Measurements from ENCODE around the gene COPZ1.
"Not testable (repeated sequence)": the region's sequence is repeated elsewhere in the genome, so short reads cannot be mapped to it uniquely, and the experiment has no call there.

COPZ1 gene

DNA sequence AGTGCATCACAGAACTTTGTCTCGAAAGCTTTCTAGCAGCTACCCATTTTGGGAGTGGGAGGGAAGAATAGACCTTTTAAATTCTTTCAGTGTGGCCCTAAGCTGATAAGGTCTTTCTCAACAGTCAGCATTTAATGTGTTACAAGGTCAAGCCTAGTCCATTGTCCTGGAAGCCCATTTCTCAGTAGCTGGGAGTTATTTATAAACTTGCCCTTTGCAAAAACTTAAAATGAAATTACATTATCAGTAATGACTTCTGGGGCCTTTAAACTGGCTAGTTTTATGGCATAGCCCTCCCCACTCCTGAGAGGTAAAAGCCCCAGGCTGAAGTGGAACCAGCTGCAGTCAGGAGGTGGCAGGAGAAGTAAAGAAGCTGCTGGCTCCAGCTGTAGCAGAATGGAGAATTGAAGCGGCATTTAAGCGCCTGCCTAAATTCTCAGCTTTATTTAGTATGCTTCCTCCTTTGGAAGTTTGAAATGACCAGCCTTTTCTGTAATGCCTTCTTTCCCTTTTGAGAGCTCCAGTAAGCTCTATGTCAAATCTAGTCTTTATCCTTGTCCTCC is 12.4 kb downstream of the COPZ1 start:
- no peak for DNase-seq

DNA sequence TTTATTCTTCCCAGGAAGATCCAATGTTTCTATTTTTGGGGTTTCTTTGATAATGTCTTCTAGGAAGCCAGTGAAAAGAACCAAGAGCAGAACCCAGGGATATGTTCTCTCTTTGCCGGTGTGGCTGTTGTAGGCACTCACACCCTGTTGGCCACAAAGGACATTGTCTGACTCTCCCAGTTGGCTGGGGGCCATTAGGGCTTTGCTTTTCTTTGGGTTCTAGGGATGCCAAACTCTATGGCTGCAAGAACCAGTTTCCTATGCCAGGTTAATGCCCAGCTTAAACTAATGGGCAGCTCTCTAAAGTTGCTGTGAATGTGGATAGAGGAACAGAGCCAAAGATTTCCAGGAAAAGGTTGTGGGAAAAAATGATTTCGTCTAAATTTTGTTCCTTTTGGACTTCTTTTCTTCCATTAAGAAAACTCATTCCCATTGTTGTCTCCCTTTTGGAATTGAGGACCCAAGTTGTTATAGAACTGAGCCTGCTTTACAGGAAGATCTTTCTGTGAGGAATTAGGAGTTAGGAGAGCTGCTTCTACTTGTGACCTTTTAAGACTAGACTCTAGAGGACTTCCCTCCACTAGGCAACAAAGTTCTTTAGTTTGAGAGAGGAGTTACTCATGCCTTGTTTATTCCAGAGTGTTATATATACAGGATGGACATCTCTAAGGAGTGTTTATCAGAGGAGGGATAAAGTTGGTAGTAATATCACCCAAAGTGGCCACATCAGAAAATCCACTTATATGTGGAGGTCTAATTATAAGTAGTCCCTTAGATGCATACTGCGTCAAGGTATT is 13.1 kb downstream of the COPZ1 start:
- no peak for DNase-seq

DNA sequence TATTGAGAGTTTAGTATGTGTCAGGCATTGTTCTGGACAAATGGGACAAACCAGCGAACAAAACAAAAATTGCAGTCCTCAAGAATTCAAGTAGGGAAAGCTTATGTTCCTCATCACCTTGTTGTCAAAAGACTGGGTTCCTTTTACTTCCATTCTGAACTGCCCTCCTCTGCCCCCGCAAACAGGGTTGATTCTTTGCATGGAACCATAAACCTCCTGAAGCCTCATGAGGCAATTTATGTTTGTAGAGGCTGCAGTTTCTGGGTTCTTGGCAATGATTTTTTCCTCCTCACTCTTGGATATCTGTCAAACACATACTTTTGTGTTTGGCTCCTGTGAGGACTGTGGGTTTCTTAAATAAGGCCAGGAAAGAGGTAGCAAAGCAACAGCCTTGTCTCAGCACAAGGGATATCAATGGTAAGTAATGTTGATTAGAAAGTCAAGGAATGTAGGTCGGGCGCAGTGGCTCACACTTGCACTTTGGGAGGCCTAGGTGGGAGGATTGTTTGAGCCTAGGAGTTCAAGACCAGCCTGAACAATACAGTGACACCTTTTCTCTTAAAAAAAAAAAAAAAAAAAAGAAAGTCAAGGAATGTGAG is 13.9 kb downstream of the COPZ1 start:
- DNase-seq, result no peak

DNA sequence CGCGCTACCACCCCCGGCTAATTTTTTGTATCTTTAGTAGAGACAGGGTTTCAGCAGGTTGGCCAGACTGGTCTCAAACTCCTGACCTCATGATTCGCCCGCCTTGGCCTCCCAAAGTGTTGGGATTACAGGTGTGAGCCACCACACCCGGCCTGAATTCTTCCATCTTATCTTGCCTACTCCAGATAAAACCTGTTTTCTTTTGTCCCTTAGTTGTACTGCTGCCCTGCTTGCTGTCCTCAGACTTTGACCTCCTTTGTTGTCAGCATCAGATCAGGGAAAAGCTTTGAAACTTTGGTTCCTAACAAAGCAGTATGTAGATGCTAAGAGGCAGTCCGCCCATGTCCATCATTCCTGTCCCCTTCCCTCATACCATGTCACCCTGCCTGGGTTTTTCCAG is 15.9 kb downstream of the COPZ1 start:
- DNase-seq, result no peak

DNA sequence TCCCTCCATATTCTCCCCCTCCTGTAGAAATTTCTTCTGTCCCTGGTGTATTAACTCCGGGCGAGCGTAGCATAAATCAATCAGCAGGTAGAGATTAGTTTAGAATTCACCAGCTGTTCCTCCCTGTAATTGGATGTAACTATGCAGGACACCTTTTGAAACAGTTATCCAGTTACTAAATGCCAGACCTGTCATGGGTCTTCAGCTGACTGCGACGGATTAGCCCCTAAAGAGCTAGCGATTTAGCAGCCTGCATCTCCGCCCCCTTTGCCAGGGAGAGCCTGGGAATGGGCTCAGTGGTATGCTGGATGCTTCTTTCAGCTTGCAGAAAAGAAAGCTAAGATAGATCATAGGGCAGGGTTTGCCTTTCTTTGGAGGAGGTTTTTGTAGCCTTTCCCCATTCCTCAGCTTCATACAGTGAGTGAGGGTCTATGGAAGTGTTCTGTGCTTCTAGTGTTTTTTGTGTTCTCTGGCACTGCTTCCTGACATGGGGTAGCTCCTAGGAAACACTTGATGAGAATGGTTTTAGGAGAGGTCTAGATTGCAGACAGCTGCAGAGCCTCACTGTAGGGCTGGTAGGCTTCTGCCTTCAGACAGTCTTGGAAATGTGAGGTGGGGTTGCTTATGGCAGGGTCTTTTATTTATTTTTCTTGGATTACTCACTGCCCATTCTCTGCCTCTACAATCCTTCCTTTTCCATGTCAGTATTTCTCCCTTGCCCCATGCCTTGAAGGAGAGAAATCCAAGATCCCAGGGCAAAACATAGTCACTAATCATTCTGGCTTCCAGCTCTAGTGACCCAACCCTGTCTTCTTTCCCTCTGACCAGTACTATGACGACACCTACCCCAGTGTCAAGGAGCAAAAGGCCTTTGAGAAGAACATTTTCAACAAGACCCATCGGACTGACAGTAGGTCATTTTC is 16.7 kb downstream of the COPZ1 start:
- no peak for DNase-seq

DNA sequence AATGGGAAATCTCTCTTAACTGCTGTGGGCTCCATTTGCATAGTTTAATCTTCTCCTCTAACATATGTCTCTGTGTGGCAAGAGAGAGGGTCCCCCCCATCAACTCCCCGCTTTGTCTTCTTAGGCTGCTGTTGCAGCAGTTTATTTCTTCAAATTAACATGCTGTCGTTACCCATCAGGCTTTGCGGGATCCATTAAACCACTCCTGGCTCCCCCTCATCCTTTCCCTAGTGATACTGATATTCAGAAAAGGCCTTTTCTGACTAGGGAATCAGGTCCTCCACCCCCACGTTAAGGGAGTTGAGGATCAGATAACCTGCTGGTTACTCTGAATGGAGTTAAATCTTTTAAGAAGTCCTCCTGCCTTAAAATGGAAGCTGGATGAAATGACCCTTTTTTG is 24.1 kb downstream of the COPZ1 start:
- DNase-seq, result no peak

DNA sequence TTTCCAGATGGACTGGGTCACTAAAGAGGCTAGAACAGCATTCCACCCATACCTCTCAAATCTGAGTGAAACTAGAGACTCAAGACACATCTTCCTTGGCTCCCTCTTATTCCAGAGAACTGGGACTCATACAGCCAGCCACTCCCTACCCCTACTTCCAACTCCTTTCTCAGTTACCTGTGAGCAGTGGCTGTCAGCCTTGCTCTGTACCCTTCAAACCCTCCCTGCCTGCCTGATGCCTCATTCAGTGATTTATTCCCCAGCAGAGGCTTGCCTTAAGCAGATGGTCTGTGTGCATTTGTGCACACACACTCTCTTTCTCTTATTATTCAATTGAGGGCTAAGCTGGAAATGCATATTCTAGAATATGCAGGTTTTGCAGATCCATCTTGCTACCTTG is 24.7 kb downstream of the COPZ1 start:
- no peak for DNase-seq

DNA sequence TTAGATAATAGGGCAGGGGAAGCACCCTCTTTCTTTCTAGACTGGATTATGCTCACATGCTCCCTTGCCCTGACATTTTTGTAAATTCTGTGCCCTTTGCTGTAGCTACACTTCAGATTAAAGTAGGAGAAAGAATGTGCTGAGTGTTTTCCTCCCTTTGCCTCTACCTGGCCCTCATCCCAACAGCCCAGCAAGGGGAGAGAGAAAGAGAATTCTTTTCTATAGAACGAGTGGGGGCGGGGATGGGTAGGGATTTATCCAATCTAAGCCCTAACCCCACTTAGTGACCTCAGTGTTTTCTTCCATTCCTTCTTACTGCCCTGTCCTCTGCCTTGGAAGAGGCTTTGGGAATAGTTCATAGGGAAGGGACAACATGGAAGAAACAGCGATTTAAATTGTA is 25.8 kb downstream of the COPZ1 start:
- DNase-seq, result no peak

DNA sequence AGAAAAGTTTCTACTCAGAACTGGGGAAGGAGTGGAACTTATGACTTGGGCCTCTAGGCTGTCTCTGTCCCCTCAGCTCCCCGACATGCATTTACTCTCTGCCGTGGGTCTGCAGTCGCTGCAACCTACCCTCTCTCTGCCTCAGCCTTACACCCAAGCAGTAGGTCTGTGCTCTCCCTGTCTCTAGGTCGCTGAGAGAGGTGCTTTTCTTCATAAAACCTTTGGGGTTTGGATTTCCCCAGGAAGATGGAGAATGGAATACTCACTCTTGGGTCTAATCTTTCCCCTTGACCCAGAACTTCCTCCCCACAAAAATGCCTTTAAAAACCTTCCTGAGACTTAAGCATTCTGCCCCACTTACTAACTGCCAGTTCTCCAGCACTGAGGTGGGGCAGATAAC is 26.4 kb downstream of the COPZ1 start:
- no peak for DNase-seq

DNA sequence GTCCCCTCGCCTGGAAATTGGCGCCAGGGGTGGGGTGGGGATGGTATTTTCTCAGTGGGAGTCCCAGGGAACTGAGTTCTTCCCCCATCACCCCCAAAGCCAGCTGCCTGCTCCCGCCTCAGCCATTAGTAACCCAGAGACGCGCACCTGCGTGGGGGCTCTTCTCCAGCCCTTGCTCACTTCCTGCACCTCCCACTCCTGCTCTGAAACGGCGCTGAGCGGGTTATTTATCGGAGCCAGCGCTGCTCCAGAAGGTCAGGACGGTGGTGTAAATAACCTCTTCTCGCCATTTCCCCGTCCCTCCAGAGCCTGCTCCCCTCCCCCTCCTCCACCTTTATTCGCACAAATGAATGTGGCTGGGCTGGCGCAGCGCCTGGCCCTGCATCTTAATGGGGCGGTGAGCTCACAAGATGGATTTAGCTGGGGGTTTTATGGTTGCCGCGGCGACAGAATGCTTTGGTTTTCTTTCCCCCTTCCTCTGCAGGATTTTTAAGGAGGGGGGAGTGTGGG is 27.1 kb downstream of the COPZ1 start:
- no peak for DNase-seq

DNA sequence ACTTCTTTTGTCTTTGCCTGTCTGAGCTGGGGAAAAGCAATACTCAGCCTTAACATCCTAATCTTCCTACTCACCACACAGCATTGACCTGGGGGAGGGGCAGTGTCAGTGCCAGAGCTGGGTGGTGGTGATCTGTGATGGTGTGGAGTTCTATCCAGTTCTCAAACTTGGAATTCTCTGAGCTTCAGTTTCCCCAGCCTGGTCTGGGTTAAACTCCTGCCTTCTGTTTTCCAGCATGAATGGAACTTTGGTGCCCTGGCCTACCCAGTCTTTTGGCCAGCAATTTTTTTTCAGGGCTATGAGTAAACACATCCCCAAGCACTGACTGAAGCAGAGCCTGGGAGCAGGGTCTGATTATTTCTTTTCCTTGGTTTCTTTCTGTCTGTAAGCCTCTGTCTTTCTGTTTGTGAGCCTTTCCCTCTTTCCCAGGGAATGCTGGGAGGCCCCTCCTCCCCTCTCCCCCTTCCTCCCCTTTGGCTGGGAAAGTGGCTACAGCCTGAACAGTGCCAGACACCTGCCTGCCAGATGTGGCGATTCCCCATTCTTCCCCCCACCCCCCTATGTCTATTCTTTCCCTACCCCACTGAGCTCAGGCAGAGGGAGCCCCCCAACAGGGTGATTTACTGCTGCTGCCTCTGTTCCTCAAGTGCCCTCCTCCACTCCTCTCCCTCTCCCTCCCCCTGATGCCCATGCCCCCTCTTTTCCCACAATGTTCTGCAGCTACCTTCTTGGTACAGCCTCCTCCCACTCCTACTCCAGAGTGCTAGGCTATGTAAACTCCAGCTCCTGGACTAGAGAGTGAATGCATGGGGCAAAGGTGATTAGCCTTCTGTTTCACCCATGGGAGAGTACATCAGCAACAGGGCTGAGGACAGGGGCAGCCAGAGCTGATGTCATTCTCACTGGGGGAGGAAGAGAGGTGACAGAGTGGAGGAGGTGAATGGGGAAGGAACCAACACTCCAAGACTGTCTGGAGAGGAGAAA is 28.3 kb downstream of the COPZ1 start:
- DNase-seq, result no peak

DNA sequence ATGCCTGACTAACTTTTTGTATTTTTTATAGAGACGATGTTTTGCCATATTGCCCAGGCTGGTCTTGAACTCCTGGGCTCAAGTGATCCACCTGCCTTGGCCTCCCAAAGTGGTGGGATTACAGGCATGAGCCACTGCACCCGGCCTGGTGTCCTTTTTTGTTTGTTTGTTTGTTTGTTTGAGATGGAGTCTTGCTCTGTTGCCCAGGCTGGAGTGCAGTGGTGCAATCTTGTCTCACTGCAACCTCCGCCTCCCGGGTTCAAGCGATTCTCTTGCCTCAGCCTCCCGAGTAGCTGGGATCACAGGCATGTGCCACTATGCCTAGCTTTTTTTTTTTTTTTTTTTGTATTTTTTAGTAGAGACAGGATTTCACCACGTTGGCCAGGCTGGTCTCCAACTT is 29.3 kb downstream of the COPZ1 start:
- DNase-seq, result not testable (repeated sequence)

DNA sequence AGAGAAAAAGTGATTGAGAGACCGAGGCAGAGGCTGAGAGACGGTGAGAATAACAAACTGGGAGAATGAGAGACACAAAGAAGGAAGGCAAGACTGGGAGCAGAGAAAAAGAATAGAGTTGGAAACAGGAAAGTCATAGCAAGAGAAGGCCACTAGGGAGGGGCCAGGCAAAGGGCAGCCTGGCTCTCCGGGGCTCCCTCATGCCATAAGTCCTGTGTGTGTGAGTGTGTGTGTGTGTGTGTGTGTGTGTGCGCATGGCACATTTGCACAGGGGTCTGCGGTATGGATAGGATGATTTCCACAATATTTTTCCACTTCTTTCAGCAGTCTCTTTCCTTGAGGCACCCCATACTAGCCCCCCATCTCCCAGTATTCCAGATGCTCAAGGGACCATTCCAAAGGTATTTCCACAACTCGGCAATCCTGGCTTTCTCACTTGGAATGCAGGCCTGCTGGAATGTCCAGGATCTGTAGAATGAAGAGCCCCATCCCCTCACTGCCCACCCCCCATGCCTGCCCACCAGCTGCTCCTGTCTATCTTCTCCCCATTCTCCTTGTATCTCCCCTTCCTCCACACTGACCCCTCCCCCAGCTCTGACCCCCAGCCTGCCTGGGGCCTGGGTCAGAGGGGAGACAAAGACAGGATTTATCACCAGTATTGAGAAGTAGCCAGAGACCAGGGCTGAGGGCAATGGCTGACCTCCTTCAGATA is 30.3 kb downstream of the COPZ1 start:
- no peak for DNase-seq

DNA sequence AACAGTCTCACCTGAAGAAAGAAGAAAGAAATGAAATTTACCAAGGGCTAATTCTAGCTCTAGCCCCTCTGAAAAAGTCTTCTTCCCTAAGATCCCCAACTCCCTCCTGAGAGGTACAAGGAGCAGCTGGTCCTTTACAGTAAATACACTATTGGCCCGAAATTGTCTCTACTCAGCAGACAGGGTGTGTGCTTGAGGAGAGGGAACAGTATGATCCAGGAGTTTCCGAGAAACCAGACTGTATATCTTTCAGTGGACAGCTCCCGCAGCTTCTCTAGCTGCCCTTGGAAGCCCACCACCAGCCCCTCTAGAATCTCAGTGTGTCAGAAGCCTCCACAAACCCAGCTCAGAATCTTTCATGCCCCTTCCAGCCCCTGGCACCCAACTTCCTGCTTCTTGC is 31.3 kb downstream of the COPZ1 start:
- DNase-seq, result no peak

DNA sequence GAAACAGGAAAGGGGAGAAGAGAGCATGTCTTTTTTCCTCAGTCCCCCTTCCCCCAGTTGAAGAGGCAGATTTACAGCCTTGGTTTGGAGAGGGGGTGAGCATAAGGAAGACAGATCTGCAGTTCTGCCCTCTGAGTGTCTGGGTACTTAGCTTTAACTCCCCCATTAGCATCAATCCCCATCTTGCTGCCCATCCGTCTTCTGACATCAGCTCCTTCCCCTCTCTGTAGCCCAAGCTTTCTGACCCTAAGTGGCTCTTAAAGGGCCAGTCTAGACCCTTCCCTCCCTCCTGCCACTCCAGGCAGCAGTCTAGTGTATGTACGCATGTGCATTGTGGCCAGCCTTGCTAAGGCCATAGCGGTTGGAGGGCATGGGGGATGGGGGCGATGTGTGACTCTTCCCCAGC is 32.0 kb downstream of the COPZ1 start:
- no peak for DNase-seq

DNA sequence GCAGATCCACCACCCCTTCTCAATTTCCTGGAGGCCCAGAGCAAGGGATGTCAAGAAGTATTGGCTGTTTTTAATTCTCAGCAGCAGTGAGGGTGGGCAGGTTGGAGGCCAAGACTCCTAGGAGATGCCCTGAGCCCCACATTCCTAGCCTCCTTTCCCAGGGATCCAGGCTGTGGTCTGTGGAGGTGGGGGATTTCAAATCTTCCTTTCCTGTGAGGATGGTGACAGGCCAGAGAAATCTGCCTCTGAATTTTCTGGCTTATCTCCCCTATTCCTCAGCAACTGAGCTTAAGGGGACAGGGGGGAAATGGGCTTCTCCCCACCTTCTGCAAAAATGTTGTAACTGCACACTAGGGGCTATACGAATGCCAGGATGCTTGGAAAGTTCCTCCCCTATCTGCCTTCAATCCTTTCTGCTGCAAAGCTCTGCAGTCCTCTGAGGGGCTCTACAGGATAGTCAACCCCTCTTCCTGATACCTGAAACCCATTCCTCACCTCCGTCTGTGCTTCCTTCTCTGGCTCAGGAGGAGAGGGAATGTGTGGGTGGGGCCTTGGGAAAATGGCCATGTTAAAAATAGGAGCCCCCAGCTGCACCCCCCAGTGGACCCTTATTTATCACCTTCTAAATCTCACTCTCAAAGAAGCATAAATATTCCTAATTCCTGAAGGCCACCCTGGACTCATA is 32.7 kb downstream of the COPZ1 start:
- no peak for DNase-seq

DNA sequence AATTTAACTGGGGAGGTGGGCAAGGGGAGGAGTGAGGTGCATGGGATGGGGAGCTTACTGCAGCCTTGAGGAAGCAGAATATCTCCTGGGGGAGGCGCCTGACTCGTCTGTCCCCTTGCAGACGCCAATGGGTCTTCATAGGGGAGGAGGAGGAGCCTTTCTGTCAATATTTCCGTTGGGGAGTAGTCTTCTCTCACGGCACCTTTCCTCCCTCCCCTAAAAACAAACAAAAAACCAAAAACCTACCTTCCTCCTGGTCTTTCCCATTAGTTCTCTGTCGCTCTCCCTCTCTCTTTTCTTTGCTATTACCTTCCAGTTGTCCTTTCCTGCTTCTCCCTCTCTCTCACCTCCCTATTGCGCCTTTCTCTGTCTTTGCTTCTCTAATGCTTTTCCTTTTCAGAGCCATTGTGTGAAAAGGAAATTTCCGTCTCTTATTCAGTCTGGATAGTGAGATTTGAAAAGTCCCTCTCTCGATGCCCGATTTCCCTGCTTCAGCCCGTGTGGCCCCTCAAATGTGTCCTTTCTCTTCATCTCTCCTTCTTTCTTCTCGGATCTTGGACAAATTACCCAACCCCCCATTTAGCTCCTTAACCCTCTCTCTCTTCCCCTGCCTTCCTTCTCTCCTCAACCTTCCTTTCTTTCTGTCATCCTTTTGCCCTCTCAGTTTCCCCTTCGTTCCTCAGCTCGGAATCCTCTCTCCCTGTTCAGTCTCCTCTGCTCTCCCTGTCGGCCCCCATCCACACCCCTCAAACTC is 33.4 kb downstream of the COPZ1 start:
- DNase-seq, result peak; percentile 19 to 58

DNA sequence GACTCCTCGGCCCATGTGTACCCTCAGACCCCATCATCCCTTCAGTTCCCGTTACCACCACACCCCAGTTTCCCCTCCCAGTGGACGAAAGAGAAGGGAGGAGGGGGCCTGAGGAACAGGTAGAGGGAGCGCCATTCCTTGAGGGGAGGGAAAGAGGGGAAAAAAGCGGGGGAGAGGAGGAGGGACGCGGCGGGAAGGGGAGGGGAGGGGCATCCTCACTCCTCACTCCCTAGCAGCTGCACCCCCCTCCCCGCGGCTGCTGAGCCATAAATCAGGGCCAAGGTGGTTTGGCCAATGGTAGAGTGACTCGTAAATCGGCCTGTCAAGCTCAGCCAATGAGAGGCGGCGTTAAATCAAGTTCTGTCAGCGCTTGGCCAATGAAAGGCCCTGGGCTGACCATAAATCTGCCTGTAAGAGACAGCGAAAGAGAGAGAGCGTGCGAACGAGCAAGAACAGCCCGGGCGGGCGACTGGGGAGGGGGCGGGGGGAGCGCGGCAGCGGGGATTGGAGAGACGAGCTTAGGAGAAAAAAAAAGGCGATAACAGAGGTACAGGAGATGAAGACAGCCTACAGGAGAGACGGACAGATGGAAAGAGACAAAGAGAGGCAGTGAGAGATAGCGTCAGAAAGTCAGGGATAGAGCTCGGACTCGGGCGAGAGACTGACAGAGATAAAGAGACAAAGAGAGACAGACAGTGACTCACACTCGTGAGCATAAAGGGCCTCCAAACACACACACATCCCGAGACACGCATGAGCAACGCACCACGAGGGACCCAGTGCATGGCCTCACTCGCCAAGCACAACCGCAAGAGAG is 34.2 kb downstream of the COPZ1 start:
- DNase-seq, result peak; percentile 98

Measured in CD4-positive, alpha-beta T cell treated with Interleukin-4 for 1 hour (primary cell).